Neuron (in vitro differentiated cells): ENCODE data around the gene CFAP251.

Experiments
- H2AFZ ChIP-seq: one replicate; pipeline ENCODE4 v1.6.1; 2013; ENCODE audit warnings: low read depth, mild to moderate bottlenecking, inconsistent platforms, low read length, moderate library complexity
- H3K27me3 ChIP-seq: one replicate; pipeline ENCODE4 v1.6.1; 2013; ENCODE audit warnings: low read length; ENCODE audit not compliant: insufficient read depth
- H3K36me3 ChIP-seq: one replicate; pipeline ENCODE4 v1.6.1; 2013; ENCODE audit warnings: low read length; ENCODE audit not compliant: insufficient read depth
- H3K4me1 ChIP-seq: one replicate; pipeline ENCODE4 v1.6.1; 2013; ENCODE audit warnings: low read length; ENCODE audit not compliant: insufficient read depth
- H3K4me3 ChIP-seq: 2 replicates; pipeline ENCODE4 v1.5.1; 2013; ENCODE audit warnings: mild to moderate bottlenecking, low read length, moderate library complexity
- H3K9me3 ChIP-seq: one replicate; pipeline ENCODE4 v1.6.1; 2013; ENCODE audit warnings: low read length

The CFAP251 gene

GRCh38 chr12:122050706-122051105 is 132.3 kb downstream of the CFAP251 start:
- Histone ChIP-seq H2AFZ (no peak overlapping the region), H3K36me3 (peaks cover 45% of the 10 kb centered on the region), H3K4me3 (no peak overlapping the region), H3K4me1 (no peaks in the 10 kb centered on the region), H3K9me3 (no peaks in the 10 kb centered on the region), H3K27me3 (no peaks in the 10 kb centered on the region)

- Histone ChIP-seq H3K4me3 (no peak overlapping the region), H2AFZ (no peak overlapping the region), H3K27me3 (no peaks in the 10 kb centered on the region), H3K36me3 (peaks cover 45% of the 10 kb centered on the region), H3K4me1 (no peaks in the 10 kb centered on the region), H3K9me3 (no peaks in the 10 kb centered on the region)
These were observed 133.0 kb downstream of the CFAP251 start for GRCh38 chr12:122051231-122051876.

DNA sequence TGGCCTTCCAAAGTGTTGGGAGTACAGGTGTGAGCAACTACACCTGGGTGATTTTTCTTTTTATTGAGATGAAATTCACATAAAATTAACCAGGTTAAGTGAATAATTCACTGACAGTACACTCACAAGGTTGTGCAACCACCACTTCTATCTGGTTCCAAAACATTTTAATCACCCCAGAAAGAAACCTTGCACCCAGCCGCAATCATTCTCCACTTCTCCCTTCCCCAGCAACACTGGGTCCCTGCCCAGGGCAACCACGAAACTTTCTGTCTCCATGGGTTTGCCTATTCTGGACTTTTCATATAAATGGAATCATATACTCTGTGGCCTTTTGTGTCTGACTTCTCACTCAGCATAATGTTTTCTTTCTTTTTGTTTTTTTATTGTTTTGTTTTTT is 133.9 kb downstream of the CFAP251 start:
- Histone ChIP-seq H3K36me3 (peaks cover 51% of the 10 kb centered on the region), H3K4me3 (no peak overlapping the region), H3K4me1 (no peaks in the 10 kb centered on the region), H2AFZ (no peak overlapping the region), H3K27me3 (no peaks in the 10 kb centered on the region), H3K9me3 (no peaks in the 10 kb centered on the region)
